Stimulated activated naive CD8-positive, alpha-beta T cell treated with anti-CD3 and anti-CD28 coated beads, Interleukin-15, amount 100 ng/mL, for 72 hours (primary cell): Measurements from ENCODE around the gene NAV1.
A peak's percentile ranks its signal among the peaks of the same experiment; 100 is the strongest.

Experiments used
- ATAC-seq: fragments of 150-1000 bp; cut with Tn5 transposase; 2 replicates; pipeline ENCODE4 v1.10.0; 2021; ENCODE audit warnings: mild to moderate bottlenecking, moderate library complexity
- DNase-seq, 2 donors: peaks; one replicate each; pipeline ENCODE4 v3.0.0; 2021 to 2022
- H3K27ac Mint-ChIP-seq, 2 donors: one replicate each; pipeline ENCODE4 v1.8.0; 2022; ENCODE audit warnings: mild to moderate bottlenecking in 2 of 2, mixed read lengths in 2 of 2, moderate library complexity in 2 of 2
- H3K27me3 Mint-ChIP-seq: one replicate; pipeline ENCODE4 v1.8.0; 2022; ENCODE audit warnings: mixed read lengths
- H3K4me1 Mint-ChIP-seq: one replicate; pipeline ENCODE4 v1.8.0; 2022; ENCODE audit warnings: mild to moderate bottlenecking, mixed read lengths
- H3K4me3 Mint-ChIP-seq, 2 donors: one replicate each; pipeline ENCODE4 v1.8.0; 2022; ENCODE audit warnings: mild to moderate bottlenecking in 2 of 2, mixed read lengths in 2 of 2, moderate library complexity in 1 of 2
- H3K9me3 Mint-ChIP-seq, 2 donors: one replicate each; pipeline ENCODE4 v1.8.0; 2022; ENCODE audit warnings: mixed read lengths in 2 of 2

NAV1 gene

GRCh38 chr1:201533836-201534235 is 5.1 kb upstream of the NAV1 start:
- Mint-ChIP-seq H3K27ac (no peak overlapping the region), H3K4me3 (no peak overlapping the region), H3K27me3 (peaks cover 42% of the 10 kb centered on the region), H3K4me1 (peaks cover 39% of the 10 kb centered on the region), H3K9me3 (no peaks in the 10 kb centered on the region)
- ATAC-seq (no peak), DNase-seq (no peak)

DNA sequence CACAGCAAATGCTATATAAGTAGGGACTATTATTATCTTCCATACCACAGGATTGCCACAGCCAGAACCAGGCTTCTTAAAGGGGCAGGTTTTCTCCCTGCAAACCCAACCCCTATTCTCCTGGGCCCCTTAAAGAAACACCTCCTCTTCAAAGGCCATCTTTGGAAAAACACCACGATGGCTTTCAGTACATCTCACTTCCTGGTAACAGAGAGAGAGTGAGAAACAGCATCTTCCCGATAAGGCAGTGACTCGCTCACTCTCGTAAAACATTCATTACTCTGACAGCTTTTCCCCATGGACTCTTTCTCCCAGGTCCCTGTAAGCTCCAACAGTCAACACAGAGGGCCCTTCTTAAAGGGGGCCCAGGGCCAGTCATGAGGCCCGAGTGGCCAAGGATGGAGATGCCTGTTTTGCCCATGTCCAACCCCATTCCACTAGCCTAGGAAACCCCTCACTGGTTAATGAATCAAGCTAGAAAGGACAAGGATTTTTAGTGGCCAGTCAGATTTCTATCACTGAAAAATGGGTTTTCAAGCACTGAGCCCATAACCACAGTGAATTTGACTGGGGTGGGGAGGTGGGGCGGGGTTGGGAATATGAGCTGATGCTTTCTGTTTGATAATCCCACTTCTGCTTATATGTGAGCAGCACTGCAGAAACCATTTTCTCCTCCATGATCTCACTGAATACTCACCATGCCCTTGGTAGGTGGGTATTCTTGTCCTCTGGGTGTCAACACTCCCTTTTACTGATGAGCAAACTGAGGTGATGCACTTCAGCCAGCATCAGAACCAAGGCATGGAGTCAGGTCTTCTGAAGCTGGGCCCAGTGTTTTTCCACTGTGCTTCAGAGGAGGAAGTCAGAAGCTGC is 3.6 kb upstream of the NAV1 start:
- H3K4me3 Mint-ChIP-seq = no peak overlapping the region
- DNase-seq = no peak
- H3K27me3 Mint-ChIP-seq = peaks cover 55% of the 10 kb centered on the region
- ATAC-seq = no peak
- H3K27ac Mint-ChIP-seq = no peak overlapping the region
- H3K4me1 Mint-ChIP-seq = peaks cover 50% of the 10 kb centered on the region
- H3K9me3 Mint-ChIP-seq = no peaks in the 10 kb centered on the region

- H3K4me1 Mint-ChIP-seq = peaks cover 45% of the 10 kb centered on the region
- H3K27ac Mint-ChIP-seq = no peak overlapping the region
- H3K27me3 Mint-ChIP-seq = peaks cover 61% of the 10 kb centered on the region
- H3K9me3 Mint-ChIP-seq = no peaks in the 10 kb centered on the region
- ATAC-seq = no peak
- no peak for DNase-seq
- no peak overlapping the region for H3K4me3 Mint-ChIP-seq
Measured at GRCh38 chr1:201535919-201536245, 3.0 kb upstream of the NAV1 start.

- Mint-ChIP-seq H3K4me3 (no peak overlapping the region), H3K9me3 (no peaks in the 10 kb centered on the region), H3K27ac (no peak overlapping the region), H3K27me3 (peaks cover 68% of the 10 kb centered on the region), H3K4me1 (peaks cover 38% of the 10 kb centered on the region)
- no peak for ATAC-seq
- DNase-seq = no peak
Measured at GRCh38 chr1:201536558-201536957, 2.4 kb upstream of the NAV1 start.

DNA sequence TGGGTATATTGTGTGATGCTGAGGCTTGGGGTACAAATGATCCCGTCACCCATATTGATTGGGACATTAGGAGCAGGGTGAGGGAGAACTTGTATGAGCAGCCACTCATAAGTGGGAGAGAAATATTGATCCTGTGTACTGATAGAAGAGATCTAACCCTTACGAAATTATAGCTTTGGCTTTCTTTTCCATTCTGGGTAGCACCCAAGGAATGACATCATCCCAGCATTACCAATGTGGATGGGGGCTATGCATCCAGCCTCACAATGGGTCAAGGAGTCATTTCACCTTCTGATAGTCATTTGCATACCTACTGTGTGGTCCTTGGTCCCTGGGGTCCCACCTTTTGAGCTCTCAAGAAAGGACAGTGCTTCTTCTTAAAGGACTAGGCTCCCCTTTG is 1.9 kb upstream of the NAV1 start:
- ATAC-seq = no peak
- H3K4me1 Mint-ChIP-seq = peaks cover 33% of the 10 kb centered on the region
- no peak for DNase-seq
- H3K27ac Mint-ChIP-seq = no peak overlapping the region
- H3K9me3 Mint-ChIP-seq = no peaks in the 10 kb centered on the region
- H3K27me3 Mint-ChIP-seq = peaks cover 73% of the 10 kb centered on the region
- no peak overlapping the region for H3K4me3 Mint-ChIP-seq

DNA sequence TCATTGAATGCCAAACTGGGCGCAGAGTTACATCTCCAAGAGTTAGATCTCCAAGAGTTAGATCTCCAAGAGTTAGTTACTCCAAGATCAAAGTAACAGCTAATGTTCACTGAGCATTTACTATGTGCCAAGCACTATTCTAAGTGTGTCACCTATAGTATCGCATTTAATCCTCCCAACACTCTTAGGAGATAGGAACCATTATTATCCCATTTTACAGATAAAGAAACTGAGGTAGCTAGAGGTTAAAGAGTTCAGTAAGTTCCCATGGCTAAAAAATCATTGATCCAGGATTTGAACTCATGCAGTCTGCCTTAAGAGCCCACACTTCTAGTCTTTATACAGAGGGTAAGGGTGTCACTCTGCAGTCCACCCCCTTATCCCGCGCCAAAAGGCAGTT is 1.5 kb upstream of the NAV1 start:
- Mint-ChIP-seq H3K9me3 (no peaks in the 10 kb centered on the region), H3K4me3 (no peak overlapping the region), H3K27ac (no peak overlapping the region), H3K27me3 (peaks cover 77% of the 10 kb centered on the region), H3K4me1 (peaks cover 31% of the 10 kb centered on the region)
- no peak for DNase-seq
- ATAC-seq = no peak

DNA sequence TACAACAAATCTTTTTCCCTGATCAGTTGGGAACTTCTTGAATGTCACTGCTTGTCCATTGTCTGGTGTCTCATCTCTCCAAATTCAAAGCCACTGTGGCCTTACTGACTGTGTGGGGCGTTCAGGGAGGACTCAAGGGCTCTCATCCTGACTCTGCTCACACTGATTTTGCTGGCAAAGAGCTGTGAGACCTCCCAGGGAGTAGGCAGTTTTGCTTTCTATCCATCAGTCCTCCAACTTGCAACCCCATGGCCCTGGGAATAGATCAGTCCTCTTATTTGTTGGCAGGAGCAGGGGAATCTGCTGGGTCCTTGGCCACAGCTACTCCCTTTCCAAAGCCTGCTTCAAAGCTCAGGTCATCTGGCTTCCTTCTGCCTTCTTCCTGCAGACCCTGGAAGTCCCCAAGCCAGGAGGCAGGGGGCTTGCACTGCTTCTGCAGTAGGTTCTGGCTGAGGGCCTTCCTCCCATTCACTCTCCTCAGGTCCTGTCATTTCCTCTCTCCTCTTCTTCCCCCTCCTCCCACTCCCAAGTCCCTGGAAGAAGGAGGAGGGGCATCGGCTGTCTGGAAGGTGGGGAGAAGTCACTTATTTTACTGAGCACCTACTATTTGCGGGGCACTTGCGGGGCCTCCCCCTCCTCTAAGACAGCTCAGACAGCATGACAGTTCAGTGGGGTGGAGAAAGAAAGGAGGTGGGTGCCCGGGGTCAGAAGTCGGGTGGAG is 876 bp upstream of the NAV1 start:
- ATAC-seq (no peak), DNase-seq (no peak)
- H3K4me1 Mint-ChIP-seq = peaks cover 31% of the 10 kb centered on the region
- H3K27me3 Mint-ChIP-seq = peaks cover 83% of the 10 kb centered on the region
- no peaks in the 10 kb centered on the region for H3K9me3 Mint-ChIP-seq
- no peak overlapping the region for H3K27ac Mint-ChIP-seq
- H3K4me3 Mint-ChIP-seq = peak overlapping the region; percentile 75 to 78

GRCh38 chr1:201539561-201540431 is 869 bp downstream of the NAV1 start:
- Mint-ChIP-seq H3K4me1 (peaks cover 27% of the 10 kb centered on the region), H3K27ac (no peak overlapping the region), H3K4me3 (peak overlapping the region; percentile 68 to 72), H3K9me3 (no peaks in the 10 kb centered on the region), H3K27me3 (peaks cover 97% of the 10 kb centered on the region)
- DNase-seq = no peak
- peak; percentile 44 for ATAC-seq

- Mint-ChIP-seq H3K9me3 (no peaks in the 10 kb centered on the region), H3K27me3 (peaks cover 84% of the 10 kb centered on the region), H3K27ac (no peak overlapping the region), H3K4me3 (no peak overlapping the region), H3K4me1 (peaks cover 23% of the 10 kb centered on the region)
- DNase-seq = no peak
- ATAC-seq = no peak
Measured at GRCh38 chr1:201540846-201541735, 2.2 kb downstream of the NAV1 start.

DNA sequence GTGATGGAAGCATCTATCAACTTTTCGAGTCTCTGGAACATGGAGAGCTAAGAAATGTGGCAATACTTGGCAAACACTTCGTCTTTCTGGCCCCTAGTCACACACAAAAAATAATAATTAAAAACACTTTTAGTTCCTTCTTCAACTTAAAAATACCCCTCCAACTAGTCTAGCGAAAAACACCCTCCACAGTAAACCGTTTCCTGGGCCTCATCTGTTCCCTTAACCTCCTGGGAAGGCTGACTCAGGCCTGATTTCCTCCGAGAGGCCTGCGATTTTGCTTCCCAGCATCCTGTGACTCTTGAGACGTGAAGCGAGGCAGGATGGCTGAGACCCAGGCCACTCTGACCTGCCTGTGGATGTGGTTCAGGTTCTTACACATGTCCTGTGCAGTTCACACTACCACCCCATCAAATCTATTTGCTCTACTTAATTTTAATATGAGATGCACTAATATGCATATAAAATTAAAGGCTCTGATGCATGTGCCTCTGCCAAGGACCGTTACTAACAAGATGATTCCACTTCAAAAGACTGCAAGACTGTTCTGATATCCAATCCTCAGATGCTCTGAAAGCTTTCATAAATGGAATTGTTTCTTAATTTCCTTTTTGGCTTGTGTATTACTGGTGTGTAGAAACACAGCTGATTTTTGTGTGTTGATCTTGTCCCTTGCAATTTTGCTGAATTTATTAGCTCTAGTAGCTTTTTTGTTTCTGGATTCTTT is 3.5 kb downstream of the NAV1 start:
- no peak overlapping the region for H3K4me3 Mint-ChIP-seq
- ATAC-seq = no peak
- no peaks in the 10 kb centered on the region for H3K9me3 Mint-ChIP-seq
- no peak overlapping the region for H3K27ac Mint-ChIP-seq
- H3K27me3 Mint-ChIP-seq = peaks cover 70% of the 10 kb centered on the region
- peaks cover 26% of the 10 kb centered on the region for H3K4me1 Mint-ChIP-seq
- no peak for DNase-seq

GRCh38 chr1:201543871-201544642 is 5.1 kb downstream of the NAV1 start:
- no peak for ATAC-seq
- Mint-ChIP-seq H3K4me3 (no peak overlapping the region), H3K4me1 (peaks cover 15% of the 10 kb centered on the region)

GRCh38 chr1:201544710-201545109 is 5.8 kb downstream of the NAV1 start:
- DNase-seq = no peak
- Mint-ChIP-seq H3K9me3 (no peaks in the 10 kb centered on the region), H3K4me3 (no peak overlapping the region), H3K27me3 (peaks cover 49% of the 10 kb centered on the region), H3K27ac (no peak overlapping the region), H3K4me1 (peaks cover 10% of the 10 kb centered on the region)
- no peak for ATAC-seq

More at GRCh38 chr1:201543871-201544642, 5.1 kb downstream of the NAV1 start:
- H3K9me3 Mint-ChIP-seq = no peaks in the 10 kb centered on the region
- H3K27ac Mint-ChIP-seq = no peak overlapping the region
- peaks cover 55% of the 10 kb centered on the region for H3K27me3 Mint-ChIP-seq
- DNase-seq = no peak

DNA sequence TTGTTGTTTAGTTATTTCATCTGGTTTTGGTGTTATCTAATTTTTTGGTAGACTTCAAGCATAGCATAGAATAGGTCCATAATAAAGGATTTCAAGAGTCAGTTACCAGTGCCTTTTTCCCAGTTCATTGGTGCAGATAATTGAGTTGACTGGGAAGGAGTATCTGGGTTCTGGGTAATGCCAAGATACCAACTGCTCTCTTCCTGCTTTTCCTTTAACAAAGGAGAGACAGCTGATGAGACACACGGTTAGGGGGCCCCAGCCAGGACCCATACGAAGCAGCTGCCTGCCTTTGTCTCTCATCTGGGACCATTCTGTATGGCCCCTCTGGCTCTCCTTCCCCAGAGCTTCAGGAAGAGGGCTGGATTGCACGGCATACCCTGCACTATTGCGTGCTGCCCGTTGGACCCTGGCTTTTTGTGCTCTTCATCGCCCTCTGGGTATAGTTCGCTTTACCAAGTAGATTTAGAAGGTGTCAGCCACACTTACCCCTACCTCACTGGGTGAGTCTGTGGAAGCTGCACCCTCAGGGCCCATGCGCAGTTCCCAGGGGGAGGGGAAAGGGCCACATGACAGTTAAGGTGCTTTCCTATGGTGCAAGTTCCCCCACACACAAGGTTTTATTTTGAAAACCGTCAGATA is 7.0 kb downstream of the NAV1 start:
- H3K9me3 Mint-ChIP-seq = no peaks in the 10 kb centered on the region
- peaks cover 36% of the 10 kb centered on the region for H3K27me3 Mint-ChIP-seq
- H3K4me3 Mint-ChIP-seq = no peak overlapping the region
- DNase-seq = no peak
- no peak overlapping the region for H3K27ac Mint-ChIP-seq
- no peak for ATAC-seq
- peaks cover 5% of the 10 kb centered on the region for H3K4me1 Mint-ChIP-seq
